Colonic mucosa (tissue), 4 donors: ENCODE results near the gene CERK. TPM values are rescaled to one million over a fixed set of nuclear protein-coding genes. Genes with fewer than 3 reads are reported as not detected.

Experiments
- DNase-seq: peaks from one replicate; pipeline ENCODE4 v3.0.0-alpha.2; 2020
- H3K27ac ChIP-seq: fragments of 200-600 bp; one replicate; pipeline ENCODE4 v1.8.0; 2021
- H3K27me3 ChIP-seq: fragments of 200-600 bp; one replicate; pipeline ENCODE4 v1.8.0; 2021
- H3K36me3 ChIP-seq: fragments of 200-600 bp; one replicate; pipeline ENCODE4 v1.8.0; 2021
- H3K4me1 ChIP-seq: fragments of 200-600 bp; one replicate; pipeline ENCODE4 v1.8.0; 2021; ENCODE audit warnings: mild to moderate bottlenecking
- H3K4me3 ChIP-seq: fragments of 200-600 bp; one replicate; pipeline ENCODE4 v1.8.0; 2021
- H3K9ac ChIP-seq, 2 donors: one replicate each; pipeline ENCODE4 v1.7.0; 2013; ENCODE audit warnings: control low read depth in 2 of 2, low read depth in 2 of 2, low read length in 2 of 2
- H3K9me3 ChIP-seq: fragments of 200-600 bp; one replicate; pipeline ENCODE4 v1.8.0; 2021
- intact Hi-C: fragments of 100-400 bp; cut with DNase I; formaldehyde crosslinking; loops from one replicate; pipeline ENCODE4 v1.14.1; 2022
- total RNA-seq, 2 donors: library from RNA; stranded (reverse); fragmentation: NEBNext Ultra II Directional in 1 of 2; extraction: Animal tissue kit (Norgen Biotek cat#: 25700) in 1 of 2; gene quantifications; one replicate each; pipeline ENCODE4 v1.2.1, GENCODE V29; 2021
- TF ChIP-seq, protein P1 (sequence below): fragments of 200-600 bp; IDR thresholded peaks from one replicate; pipeline ENCODE4 v1.8.0; 2022; ENCODE audit warnings: antibody characterized with exemption, mild to moderate bottlenecking
- donor health status: healthy.
- donor health status: DM: no; HTN: no; CAD: no.
- donor health status: DM: no; HTN: no; CAD: no.

CERK gene
- total RNA-seq, 2 donors from 2014 or later: 24.7 to 46.6 TPM

DNA sequence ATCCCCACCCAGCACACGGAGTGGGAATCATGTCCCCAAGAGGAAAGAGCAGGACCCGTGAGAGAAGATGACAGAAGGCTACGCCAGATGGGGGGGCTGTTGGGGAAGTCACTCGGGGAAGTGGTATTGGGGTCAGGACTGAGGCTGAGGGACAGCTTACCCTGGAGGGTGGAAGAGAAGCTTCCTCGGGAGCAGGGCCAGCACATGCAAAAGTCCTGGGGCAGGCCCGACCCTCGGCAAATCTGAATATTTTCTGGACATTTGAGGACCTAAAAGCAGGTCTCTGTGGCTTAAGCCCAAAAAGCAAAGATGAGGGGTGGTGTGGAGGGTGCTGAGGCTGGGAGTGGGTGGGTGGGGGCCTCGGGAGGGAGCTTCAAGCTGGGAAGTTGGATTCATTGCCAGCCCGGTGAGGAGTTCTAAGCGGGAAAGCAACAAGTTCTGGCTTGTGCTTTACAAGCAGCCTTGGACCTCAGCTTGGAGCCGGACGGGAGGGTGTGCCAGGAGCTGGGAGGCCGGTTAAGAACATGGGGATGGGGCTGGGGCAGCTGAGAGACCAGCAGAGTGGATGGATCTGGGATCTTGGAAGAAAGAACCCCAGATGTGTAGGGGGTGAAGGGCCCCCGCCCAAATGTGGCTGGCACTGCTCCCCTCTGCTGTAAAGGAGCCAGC lies 83.0 kb downstream of the CERK start:
- Histone ChIP-seq H3K27me3 (no peaks in the 10 kb centered on the region), H3K4me3 (no peak overlapping the region), H3K36me3 (no peaks in the 10 kb centered on the region), H3K9ac (no peak overlapping the region), H3K4me1 (peaks cover 6% of the 10 kb centered on the region), H3K9me3 (no peaks in the 10 kb centered on the region), H3K27ac (no peak overlapping the region)
- TF ChIP-seq, protein P1, sequence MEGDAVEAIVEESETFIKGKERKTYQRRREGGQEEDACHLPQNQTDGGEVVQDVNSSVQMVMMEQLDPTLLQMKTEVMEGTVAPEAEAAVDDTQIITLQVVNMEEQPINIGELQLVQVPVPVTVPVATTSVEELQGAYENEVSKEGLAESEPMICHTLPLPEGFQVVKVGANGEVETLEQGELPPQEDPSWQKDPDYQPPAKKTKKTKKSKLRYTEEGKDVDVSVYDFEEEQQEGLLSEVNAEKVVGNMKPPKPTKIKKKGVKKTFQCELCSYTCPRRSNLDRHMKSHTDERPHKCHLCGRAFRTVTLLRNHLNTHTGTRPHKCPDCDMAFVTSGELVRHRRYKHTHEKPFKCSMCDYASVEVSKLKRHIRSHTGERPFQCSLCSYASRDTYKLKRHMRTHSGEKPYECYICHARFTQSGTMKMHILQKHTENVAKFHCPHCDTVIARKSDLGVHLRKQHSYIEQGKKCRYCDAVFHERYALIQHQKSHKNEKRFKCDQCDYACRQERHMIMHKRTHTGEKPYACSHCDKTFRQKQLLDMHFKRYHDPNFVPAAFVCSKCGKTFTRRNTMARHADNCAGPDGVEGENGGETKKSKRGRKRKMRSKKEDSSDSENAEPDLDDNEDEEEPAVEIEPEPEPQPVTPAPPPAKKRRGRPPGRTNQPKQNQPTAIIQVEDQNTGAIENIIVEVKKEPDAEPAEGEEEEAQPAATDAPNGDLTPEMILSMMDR: no peak
- DNase-seq: no peak
- intact Hi-C loops: no loop called here

GRCh38 chr22:46654426-46654825 lies 83.6 kb downstream of the CERK start:
- no peaks in the 10 kb centered on the region for H3K27me3 ChIP-seq
- no peaks in the 10 kb centered on the region for H3K9me3 ChIP-seq
- intact Hi-C loops: no loop called here
- no peak overlapping the region for H3K9ac ChIP-seq
- peaks cover 8% of the 10 kb centered on the region for H3K4me1 ChIP-seq
- no peaks in the 10 kb centered on the region for H3K36me3 ChIP-seq
- TF ChIP-seq, protein P1: no peak
- DNase-seq: no peak
- no peak overlapping the region for H3K4me3 ChIP-seq
- no peak overlapping the region for H3K27ac ChIP-seq

DNA sequence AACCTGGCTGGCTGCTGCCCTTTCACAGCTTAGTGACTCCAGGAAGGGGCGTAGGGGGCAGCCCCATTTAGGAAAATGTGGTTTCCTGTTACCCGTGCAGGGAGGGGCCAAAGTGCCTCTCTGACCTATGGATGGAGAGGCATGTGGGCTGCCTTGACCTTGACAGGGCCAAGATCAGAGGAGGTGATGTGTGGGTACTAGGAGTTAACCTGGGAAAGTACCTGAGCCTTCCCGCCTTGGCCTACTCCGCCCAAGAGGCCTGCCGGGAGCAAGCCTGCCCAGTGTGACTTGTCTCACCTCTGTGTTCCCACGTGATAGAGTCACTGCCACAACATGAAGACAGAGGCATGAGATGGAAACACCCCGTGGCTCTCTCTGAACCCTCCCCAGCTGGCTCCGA lies 84.5 kb downstream of the CERK start:
- peaks cover 11% of the 10 kb centered on the region for H3K4me1 ChIP-seq
- H3K36me3 ChIP-seq: no peaks in the 10 kb centered on the region
- H3K4me3 ChIP-seq: no peak overlapping the region
- intact Hi-C loops: no loop called here
- DNase-seq: no peak
- TF ChIP-seq, protein P1: no peak
- H3K9me3 ChIP-seq: no peaks in the 10 kb centered on the region
- H3K9ac ChIP-seq: no peak overlapping the region
- H3K27ac ChIP-seq: no peak overlapping the region
- no peaks in the 10 kb centered on the region for H3K27me3 ChIP-seq

DNA sequence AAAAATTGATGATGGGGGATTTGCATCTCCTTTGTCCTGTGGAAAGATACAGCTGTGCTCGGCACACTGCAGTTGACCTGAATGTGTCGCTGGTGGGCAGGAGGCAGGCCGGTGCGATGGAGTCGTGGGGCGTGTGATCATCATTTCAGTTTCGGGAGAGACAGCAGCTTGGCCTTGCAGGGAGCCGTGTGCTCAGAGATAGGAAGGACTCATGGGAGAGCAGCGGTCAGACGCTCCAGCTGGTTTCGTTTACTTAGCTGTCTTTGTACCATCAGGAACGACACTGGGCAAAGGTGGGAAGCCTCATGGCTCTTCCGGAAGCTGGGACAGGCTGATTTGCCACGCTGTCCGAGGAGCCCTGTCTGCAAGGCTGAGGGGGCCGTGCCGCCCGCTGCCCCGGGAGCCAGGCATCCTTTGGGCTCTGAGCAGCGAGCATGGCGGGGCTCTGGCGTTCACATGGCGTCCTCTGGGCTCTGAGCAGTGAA lies 85.2 kb downstream of the CERK start:
- H3K4me1 ChIP-seq: peaks cover 11% of the 10 kb centered on the region
- peak overlapping the region in 1 of 2 donors; percentile 34 for H3K9ac ChIP-seq

GRCh38 chr22:46652081-46652846 lies 85.8 kb downstream of the CERK start:
- Histone ChIP-seq H3K27me3 (no peaks in the 10 kb centered on the region), H3K4me3 (no peak overlapping the region), H3K9me3 (no peaks in the 10 kb centered on the region), H3K27ac (peak overlapping the region; percentile 49), H3K36me3 (no peaks in the 10 kb centered on the region), H3K9ac (peak overlapping the region in 1 of 2 donors; percentile 34), H3K4me1 (peaks cover 14% of the 10 kb centered on the region)
- DNase-seq: no peak
- TF ChIP-seq, protein P1: no peak
- intact Hi-C loops: no loop called here

More for the DNA sequence above, 85.2 kb downstream of the CERK start:
- intact Hi-C loops: no loop called here
- Histone ChIP-seq H3K4me3 (no peak overlapping the region), H3K27me3 (no peaks in the 10 kb centered on the region), H3K36me3 (no peaks in the 10 kb centered on the region), H3K27ac (peak overlapping the region; percentile 49), H3K9me3 (no peaks in the 10 kb centered on the region)
- TF ChIP-seq, protein P1: no peak
- no peak for DNase-seq
